RWPE2 (cell line): Measurements from ENCODE around the gene ARAP3.

ENCODE experiments used
- ATAC-seq: fragments of 200-7000 bp; cut with Tn5 transposase; 3 replicates; pipeline ENCODE4 v1.9.1; 2021; ENCODE audit warnings: low read depth
- DNase-seq: peaks from one replicate; pipeline ENCODE4 v3.0.0-alpha.2; 2020; ENCODE audit warnings: low spot score
- H3K27ac ChIP-seq: fragments of 450-650 bp; 2 replicates; pipeline ENCODE4 v1.5.1; 2017; ENCODE audit warnings: mild to moderate bottlenecking; ENCODE audit not compliant: poor library complexity, severe bottlenecking
- H3K27me3 ChIP-seq: fragments of 250-450 bp; sonication (Bioruptor Pico); 2 replicates; pipeline ENCODE4 v1.5.1; 2021; ENCODE audit warnings: mild to moderate bottlenecking, moderate library complexity; ENCODE audit not compliant: insufficient read depth, poor library complexity, severe bottlenecking
- H3K36me3 ChIP-seq: fragments of 250-450 bp; sonication (Bioruptor Pico); 2 replicates; pipeline ENCODE4 v1.5.1; 2020; ENCODE audit warnings: low read depth, mild to moderate bottlenecking, moderate library complexity
- H3K4me1 ChIP-seq: fragments of 250-450 bp; sonication (Bioruptor Pico); 2 replicates; pipeline ENCODE4 v1.5.1; 2021; ENCODE audit warnings: mild to moderate bottlenecking, moderate library complexity; ENCODE audit not compliant: insufficient read depth, poor library complexity, severe bottlenecking
- H3K4me3 ChIP-seq: fragments of 250-450 bp; sonication (Bioruptor Pico); 2 replicates; pipeline ENCODE4 v1.5.1; 2021; ENCODE audit warnings: mild to moderate bottlenecking, moderate library complexity; ENCODE audit not compliant: severe bottlenecking
- H3K9me3 ChIP-seq: fragments of 250-450 bp; sonication (Bioruptor Pico); 2 replicates; pipeline ENCODE4 v1.5.1; 2021; ENCODE audit warnings: mild to moderate bottlenecking, moderate library complexity; ENCODE audit not compliant: severe bottlenecking
- TF ChIP-seq, protein P1 (sequence below): fragments of 450-650 bp; IDR thresholded peaks from one replicate; pipeline ENCODE4 v1.5.1; 2017; ENCODE audit warnings: mild to moderate bottlenecking, moderate library complexity; ENCODE audit not compliant: poor library complexity, severe bottlenecking

Gene ARAP3

GRCh38 chr5:141636413-141637122, 45.5 kb downstream of the ARAP3 start, which contains the start of the genes HDAC3 and RELL2:
TSS of gene HDAC3 (minus strand) at chr5:141636849. CDS start at chr5:141636790, 59 bp downstream.
TSS of gene RELL2 (plus strand) at chr5:141636997. CDS start at chr5:141638226, 1,229 bp downstream.
- Histone ChIP-seq H3K4me3 (peak within 1 kb of the TSS; percentile 71), H3K27ac (peak within 1 kb of the TSS; percentile 38), H3K27me3 (no peaks in the 10 kb centered on the region), H3K4me1 (peaks cover 5% of the 10 kb centered on the region), H3K9me3 (no peaks in the 10 kb centered on the region), H3K36me3 (peaks cover 29% of the 10 kb centered on the region)
- DNase-seq (peak; percentile 96), ATAC-seq (peak; percentile 83)
- TF ChIP-seq, protein P1, sequence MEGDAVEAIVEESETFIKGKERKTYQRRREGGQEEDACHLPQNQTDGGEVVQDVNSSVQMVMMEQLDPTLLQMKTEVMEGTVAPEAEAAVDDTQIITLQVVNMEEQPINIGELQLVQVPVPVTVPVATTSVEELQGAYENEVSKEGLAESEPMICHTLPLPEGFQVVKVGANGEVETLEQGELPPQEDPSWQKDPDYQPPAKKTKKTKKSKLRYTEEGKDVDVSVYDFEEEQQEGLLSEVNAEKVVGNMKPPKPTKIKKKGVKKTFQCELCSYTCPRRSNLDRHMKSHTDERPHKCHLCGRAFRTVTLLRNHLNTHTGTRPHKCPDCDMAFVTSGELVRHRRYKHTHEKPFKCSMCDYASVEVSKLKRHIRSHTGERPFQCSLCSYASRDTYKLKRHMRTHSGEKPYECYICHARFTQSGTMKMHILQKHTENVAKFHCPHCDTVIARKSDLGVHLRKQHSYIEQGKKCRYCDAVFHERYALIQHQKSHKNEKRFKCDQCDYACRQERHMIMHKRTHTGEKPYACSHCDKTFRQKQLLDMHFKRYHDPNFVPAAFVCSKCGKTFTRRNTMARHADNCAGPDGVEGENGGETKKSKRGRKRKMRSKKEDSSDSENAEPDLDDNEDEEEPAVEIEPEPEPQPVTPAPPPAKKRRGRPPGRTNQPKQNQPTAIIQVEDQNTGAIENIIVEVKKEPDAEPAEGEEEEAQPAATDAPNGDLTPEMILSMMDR = no peak

DNA sequence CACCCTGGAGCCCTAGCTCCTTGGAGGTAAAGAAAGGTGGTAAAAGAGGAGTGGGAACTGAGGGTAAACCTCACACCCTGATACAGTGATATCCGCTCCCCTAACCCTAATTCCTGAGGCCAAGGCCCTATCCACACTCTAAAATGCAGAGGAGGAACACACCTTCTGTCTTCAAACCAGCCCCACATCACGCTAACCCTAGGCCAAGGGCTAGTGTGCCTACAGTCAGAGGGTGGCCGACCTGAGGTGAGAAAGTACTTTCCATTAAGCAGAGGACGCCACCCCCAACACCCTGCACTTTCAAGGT, 46.0 kb downstream of the ARAP3 start:
- Histone ChIP-seq H3K4me1 (peaks cover 5% of the 10 kb centered on the region), H3K36me3 (peaks cover 34% of the 10 kb centered on the region), H3K4me3 (peak overlapping the region; percentile 71), H3K27ac (peak overlapping the region; percentile 38), H3K27me3 (no peaks in the 10 kb centered on the region), H3K9me3 (no peaks in the 10 kb centered on the region)
- DNase-seq (no peak), ATAC-seq (no peak)
- TF ChIP-seq, protein P1 = no peak

GRCh38 chr5:141635646-141636045, 46.4 kb downstream of the ARAP3 start:
- H3K27ac ChIP-seq = no peak overlapping the region
- TF ChIP-seq, protein P1 = no peak
- H3K9me3 ChIP-seq = no peaks in the 10 kb centered on the region
- H3K27me3 ChIP-seq = no peaks in the 10 kb centered on the region
- peaks cover 5% of the 10 kb centered on the region for H3K4me1 ChIP-seq
- DNase-seq (no peak), ATAC-seq (no peak)
- H3K4me3 ChIP-seq = peak overlapping the region; percentile 71
- peaks cover 38% of the 10 kb centered on the region for H3K36me3 ChIP-seq

DNA sequence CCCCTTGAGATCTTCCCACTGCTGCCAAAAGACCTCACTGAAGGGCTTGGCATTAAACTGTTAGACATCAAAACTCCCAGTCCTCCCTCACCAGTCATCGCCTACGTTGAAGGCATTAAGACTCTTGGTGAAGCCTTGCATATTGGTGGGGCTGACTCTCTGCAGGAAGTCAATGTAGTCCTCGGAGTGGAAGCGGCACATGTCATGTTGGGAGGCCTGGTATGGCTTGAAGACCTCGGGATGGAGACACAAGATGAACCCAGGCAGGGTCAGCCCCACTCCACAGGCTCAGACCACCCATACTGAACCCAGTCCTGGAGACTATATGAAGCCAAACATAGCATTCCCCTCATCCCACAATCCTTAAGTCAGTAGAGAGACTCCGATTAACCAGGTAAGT, 47.3 kb downstream of the ARAP3 start:
- peaks cover 5% of the 10 kb centered on the region for H3K4me1 ChIP-seq
- DNase-seq (no peak), ATAC-seq (no peak)
- H3K9me3 ChIP-seq = no peaks in the 10 kb centered on the region
- H3K4me3 ChIP-seq = no peak overlapping the region
- H3K36me3 ChIP-seq = peaks cover 46% of the 10 kb centered on the region
- H3K27me3 ChIP-seq = no peaks in the 10 kb centered on the region
- TF ChIP-seq, protein P1 = no peak
- H3K27ac ChIP-seq = no peak overlapping the region

- DNase-seq (no peak), ATAC-seq (no peak)
- H3K4me3 ChIP-seq = no peak overlapping the region
- H3K36me3 ChIP-seq = peaks cover 53% of the 10 kb centered on the region
- no peaks in the 10 kb centered on the region for H3K9me3 ChIP-seq
- TF ChIP-seq, protein P1 = no peak
- peaks cover 5% of the 10 kb centered on the region for H3K4me1 ChIP-seq
- no peak overlapping the region for H3K27ac ChIP-seq
- H3K27me3 ChIP-seq = no peaks in the 10 kb centered on the region
These were observed 48.0 kb downstream of the ARAP3 start for GRCh38 chr5:141633871-141634561.
